Fibroblast of skin of right quadriceps (primary cell): ENCODE results near the gene APOC1.
"Not testable (repeated sequence)": the region's sequence is repeated elsewhere in the genome, so short reads cannot be mapped to it uniquely, and the experiment has no call there.

ENCODE experiments used
- DNase-seq: peaks from one replicate; pipeline ENCODE4 v3.0.0-alpha.2; 2013

The APOC1 gene

GRCh38 chr19:44913512-44914432 is 636 bp upstream of the APOC1 start:
- DNase-seq, result not testable (repeated sequence)

GRCh38 chr19:44924243-44924725 is 9.9 kb downstream of the APOC1 start:
- no peak for DNase-seq

DNA sequence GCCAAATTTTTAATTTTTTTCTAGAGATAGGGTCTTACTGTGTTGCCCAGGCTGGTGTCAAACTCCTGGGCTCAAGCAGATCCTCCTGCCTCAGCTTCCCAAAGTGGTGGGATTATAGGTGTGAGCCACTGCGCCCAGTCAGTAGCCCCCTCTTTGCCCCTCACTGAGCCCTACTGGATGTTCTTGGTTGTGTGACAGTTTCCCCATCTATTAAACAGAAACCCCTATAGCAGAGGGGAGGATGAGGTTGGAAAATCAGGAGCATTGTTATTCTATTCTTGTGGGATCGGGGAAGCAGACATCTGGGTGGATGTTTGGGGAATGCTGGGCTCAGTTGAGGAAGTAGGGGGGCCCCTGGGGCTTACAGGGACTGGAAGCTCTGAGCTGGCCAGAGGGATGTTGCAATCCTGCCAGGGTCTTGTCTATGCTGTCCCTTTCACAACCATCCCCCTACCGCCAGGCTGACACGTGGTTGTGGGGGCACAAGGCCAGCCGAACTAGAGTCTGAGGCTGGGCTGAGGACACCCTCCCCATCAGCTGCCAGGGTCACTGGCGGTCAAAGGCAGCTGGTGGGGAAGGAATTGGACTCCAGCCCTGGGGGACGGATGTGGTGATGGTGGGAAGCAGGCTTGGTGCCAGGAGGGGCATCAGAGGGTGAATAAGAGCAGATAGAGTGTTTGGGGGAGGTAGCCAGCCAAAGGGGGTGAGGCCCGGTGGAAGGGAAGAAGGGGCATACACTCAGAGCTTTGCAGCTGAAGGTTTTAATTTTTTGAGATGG is 10.9 kb downstream of the APOC1 start:
- DNase-seq, result peak; percentile 53

- not testable (repeated sequence) for DNase-seq
Measured at GRCh38 chr19:44926245-44927077, 12.1 kb downstream of the APOC1 start.

- DNase-seq, result peak; percentile 64
Measured at GRCh38 chr19:44927746-44928145, 13.3 kb downstream of the APOC1 start.

- DNase-seq, result no peak
Measured at GRCh38 chr19:44930088-44930487, 15.7 kb downstream of the APOC1 start.

DNA sequence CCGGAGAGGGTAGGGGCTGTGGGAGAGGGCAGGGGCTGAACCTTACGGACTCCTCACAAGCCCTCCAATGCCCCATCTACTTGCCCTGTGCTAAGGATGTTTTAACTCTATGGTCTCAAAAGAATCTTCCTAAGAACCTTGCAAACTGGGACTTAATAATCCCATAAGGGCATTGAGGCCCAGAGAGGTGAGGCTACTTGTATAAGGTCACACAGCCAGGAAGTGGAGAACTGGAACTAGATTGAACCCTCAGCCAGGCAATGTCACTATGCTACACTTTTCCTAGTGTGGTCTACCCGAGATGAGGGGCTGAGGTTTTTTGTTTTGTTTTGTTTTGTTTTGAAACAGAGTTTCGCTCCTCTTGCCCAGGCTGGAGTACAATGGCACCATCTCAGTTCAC is 17.1 kb downstream of the APOC1 start:
- DNase-seq, result no peak

- no peak for DNase-seq
Measured at GRCh38 chr19:44939668-44940067, 25.3 kb downstream of the APOC1 start.

DNA sequence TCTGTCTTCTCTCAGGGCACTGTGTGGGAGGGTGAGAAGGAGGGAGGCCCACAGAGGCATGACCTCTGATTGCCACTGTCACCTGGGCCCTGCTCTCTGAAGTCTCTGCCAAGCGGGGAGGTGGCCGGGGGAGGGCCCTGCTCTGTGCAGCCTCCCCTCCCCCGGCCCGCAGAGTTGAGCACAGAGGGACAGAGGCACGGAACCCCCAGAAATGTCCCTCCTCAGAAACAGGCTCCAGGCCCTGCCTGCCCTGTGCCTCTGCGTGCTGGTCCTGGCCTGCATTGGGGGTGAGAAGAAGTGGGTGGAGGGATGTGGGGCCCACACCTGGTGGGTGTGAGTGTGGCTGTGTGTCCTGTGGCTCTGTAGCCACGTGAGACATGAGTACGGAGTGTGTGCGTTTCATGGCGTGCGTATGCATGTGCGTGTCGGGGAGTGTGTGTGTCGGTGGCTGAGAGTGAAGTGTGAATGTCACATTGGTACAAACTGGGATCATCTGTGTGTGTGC is 27.7 kb downstream of the APOC1 start, which contains the start of gene APOC4:
TSS of gene APOC4 (plus strand) at position 171 of the 505 bp plus-strand sequence. CDS start at position 212, 41 bp downstream.
- DNase-seq, result no peak

GRCh38 chr19:44943801-44944249 is 29.4 kb downstream of the APOC1 start:
- no peak for DNase-seq

DNA sequence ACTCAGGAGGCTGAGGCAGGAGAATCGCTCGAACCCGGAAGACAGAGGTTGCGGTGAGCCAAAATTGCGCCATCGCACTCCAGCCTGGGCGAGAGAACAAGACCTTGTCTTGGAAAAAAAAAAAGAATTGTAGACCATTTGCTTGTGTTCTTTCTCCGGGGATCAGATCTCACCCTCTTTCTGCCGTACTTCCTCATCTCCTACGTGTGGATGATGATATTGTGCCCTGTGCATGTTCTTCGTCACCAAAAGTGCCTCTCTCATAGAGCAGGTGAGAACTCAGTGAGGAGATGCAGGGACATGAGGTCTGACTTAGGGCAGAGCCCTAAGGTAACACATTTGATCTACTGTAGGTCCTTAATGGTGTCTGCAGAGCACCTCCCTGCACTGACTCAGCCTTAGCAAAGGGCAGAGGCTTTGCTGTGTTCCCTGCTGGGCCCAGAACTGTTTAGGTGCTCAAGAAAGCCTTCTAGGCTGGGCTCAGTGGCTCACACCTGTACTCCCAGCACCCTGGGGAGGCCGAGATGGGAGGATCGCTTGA is 32.7 kb downstream of the APOC1 start:
- no peak for DNase-seq

DNA sequence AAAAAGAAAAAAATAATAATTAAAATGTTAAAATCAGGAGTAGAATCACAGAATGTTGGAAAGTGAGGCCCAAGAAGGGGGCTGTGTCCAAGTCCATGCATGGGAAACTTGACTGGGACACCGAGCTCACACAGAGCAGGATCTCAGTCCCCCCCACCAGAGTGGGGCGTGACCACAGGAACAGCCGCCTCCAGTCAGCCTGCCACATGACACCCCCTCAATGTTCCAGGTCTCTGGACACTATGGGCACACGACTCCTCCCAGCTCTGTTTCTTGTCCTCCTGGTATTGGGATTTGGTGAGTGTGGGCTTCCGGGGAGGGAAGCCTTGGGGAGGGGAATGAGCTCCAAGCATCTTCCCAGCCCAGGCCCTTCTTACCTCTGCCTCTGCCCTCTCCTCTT is 33.8 kb downstream of the APOC1 start:
- DNase-seq, result no peak

- DNase-seq, result no peak
Measured at GRCh38 chr19:44948763-44949374, 34.5 kb downstream of the APOC1 start.

- no peak for DNase-seq
Measured at GRCh38 chr19:44949550-44949949, 35.1 kb downstream of the APOC1 start.

DNA sequence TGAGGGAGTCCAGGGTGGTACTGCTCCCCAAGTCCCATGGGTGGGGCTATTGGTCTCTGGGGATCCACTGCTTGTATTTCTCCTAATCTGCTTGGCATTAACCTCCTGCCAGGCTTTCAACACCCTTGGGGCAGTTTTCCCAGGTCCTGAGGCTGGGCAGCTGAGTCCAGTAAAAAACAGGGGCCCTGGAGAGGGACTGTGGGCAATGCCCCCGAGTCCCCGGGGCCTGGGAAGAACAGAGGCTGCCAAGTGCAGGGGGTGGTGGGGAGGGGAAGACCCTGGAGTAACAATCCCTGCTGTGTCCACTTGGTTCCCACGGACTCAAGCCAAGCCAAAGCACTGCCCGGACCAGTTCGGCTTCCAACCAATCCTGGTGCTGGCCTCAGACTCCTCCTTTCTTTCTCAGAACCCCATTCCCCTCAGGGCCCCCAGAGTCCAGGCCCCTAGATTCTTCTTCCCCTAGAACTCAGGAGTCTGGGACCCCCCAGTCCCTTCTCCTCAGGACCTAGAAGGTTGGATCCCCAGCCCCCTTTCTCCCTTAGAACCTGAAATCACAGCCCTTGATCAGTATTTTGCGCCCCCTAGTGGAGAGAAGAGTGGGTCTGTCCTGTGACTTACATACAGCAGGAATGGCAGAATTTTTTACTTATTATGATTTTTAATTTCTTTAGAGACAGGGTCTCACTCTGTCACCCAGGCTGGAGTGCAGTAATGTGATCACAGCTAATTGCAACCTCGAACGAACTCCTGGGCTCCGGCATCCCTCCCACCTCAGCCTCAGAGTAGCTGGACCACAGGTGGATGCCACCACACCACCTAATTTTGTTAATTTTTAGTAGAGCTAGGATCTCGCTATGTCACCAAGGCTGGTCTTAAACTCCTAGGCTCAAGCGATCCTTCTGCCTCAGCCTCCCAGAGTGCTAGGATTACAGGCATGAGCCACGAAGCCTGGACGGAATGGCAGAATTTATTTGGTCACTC is 37.1 kb downstream of the APOC1 start:
- peak; percentile 76 for DNase-seq

- DNase-seq, result no peak
Measured at GRCh38 chr19:44954278-44954648, 39.9 kb downstream of the APOC1 start.

DNA sequence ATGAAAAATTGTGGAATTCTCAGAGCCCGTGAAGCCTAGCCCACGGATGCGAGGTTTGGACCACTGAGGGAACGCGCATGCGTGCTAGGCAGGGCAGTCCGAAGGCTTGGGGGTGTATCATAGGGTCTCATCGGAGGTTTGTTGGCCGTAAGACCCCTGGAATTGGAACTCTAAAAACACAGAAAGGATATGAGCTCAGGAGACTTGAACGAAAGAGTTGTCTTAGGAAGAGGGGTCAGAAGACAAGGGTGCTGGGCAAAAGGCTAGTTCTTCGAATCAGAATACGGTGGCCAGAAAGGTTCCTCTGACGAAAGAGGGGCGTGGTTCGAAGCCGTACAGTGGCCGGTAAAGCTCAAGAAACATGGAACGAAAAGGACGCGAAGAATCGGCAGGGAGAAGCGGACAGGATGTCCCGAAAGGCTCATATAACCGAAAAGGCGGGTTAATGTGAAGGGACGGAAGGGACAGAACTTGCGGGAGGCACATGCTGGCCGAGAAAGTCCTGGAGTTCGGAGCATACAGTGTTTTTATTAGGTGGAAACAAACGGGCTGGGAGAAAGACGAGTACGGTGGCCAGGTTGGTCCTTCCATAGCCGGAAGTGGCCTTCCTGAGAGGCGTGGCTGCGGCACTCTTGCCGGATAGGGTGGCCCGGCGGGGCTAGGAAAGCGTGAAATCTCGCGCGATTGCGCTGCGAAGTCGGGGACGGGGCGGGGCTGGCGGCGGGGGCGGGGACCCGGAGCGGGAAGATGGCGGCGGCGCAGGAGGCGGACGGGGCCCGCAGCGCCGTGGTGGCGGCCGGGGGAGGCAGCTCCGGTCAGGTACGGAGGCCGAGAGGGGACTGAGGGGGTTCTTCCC is 40.5 kb downstream of the APOC1 start, which contains the start of gene CLPTM1:
TSS of gene CLPTM1 (plus strand) at position 732 of the 856 bp plus-strand sequence. CDS start at position 748, 16 bp downstream.
- DNase-seq, result peak; percentile 96

DNA sequence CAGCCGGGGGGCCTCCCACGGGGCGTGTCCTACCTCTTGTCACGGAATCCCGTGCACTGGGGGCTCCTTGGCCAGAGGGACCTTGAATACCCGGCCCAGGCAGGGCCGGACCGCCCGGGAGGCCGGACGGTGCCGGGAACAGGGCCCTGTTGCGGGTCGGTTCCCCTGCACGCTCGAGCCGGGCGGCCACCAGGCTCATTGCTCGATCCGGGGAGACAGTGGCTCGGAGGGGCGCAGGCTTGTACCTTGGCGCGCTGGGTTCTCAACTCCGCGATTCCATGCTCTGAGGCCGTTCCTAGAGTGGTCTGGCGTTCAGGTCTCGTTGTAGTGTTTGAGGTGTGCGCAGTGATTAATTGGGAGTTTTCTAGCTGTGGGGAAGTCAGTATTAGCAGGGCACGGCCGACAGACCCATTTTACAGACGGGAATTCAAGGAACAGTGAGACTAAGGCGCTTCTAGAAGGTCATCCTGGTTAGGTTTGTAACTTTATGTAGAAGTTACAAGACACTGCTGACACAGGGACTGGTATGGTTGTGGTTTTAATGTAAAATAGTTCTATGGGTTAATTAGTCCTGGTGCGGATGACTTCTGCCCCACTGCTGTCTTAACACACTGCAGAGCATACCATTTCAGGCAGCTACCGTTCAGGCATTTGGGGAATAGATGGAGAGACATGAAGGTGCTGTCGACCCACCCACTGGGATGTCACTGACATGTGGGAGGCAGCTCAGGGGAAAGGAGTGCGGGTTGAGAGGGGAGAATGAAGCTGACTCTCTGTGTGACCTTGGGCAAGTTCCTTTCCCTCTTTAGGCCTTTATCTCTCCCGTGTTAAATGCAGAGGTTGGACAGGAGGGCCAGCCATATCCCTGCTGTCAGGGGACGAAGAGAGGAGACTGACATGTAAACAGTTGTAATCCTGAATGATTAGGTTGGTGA is 41.4 kb downstream of the APOC1 start:
- DNase-seq, result no peak
